ENCODE data around the gene ZDHHC3.

The ZDHHC3 gene

GRCh38 chr3:44926921-44927320, 49.1 kb downstream of the ZDHHC3 start:
- Histone ChIP-seq H3K4me1 (ENCODE audit: insufficient read depth, low read length, severe bottlenecking) (peaks cover 4% of the 10 kb centered on the region), H2AFZ (ENCODE audit: low read length) (no peak overlapping the region), H3K4me3 (ENCODE audit: low read depth, low read length, poor library complexity, severe bottlenecking) (no peak overlapping the region), H3K4me2 (ENCODE audit: low read length) (no peak overlapping the region), H3K36me3 (ENCODE audit: insufficient read depth, low read length) (peaks cover 43% of the 10 kb centered on the region), H3K79me2 (ENCODE audit: insufficient read depth, low read length) (no peaks in the 10 kb centered on the region), H3K27ac (ENCODE audit: low read depth, low read length, poor library complexity, severe bottlenecking) (no peak overlapping the region), H3F3A (ENCODE audit: insufficient read depth, low read length) (no peaks in the 10 kb centered on the region), H4K20me1 (ENCODE audit: insufficient read depth, low read length) (no peaks in the 10 kb centered on the region), H3K9me3 (ENCODE audit: low read length) (no peaks in the 10 kb centered on the region), H3K27me3 (ENCODE audit: insufficient read depth, low read length) (no peaks in the 10 kb centered on the region), H3K9ac (ENCODE audit: low read length) (no peak overlapping the region), H3K9me2 (ENCODE audit: low read depth, low read length) (no peaks in the 10 kb centered on the region)
- no peak for TF ChIP-seq CTCF (IDR thresholded peaks at IDR 0.05; ENCODE audit: low read length)
- TF ChIP-seq EZH2 (IDR thresholded peaks at IDR 0.05; ENCODE audit: borderline replicate concordance, low read length): no peak

GRCh38 chr3:44926172-44926571, 49.8 kb downstream of the ZDHHC3 start:
- Histone ChIP-seq H2AFZ (ENCODE audit: low read length) (no peak overlapping the region), H3K27me3 (ENCODE audit: insufficient read depth, low read length) (no peaks in the 10 kb centered on the region), H3K9me2 (ENCODE audit: low read depth, low read length) (no peaks in the 10 kb centered on the region), H3K4me1 (ENCODE audit: insufficient read depth, low read length, severe bottlenecking) (peaks cover 4% of the 10 kb centered on the region), H3K79me2 (ENCODE audit: insufficient read depth, low read length) (no peaks in the 10 kb centered on the region), H3K9ac (ENCODE audit: low read length) (no peak overlapping the region), H4K20me1 (ENCODE audit: insufficient read depth, low read length) (no peaks in the 10 kb centered on the region), H3K4me3 (ENCODE audit: low read depth, low read length, poor library complexity, severe bottlenecking) (no peak overlapping the region), H3K27ac (ENCODE audit: low read depth, low read length, poor library complexity, severe bottlenecking) (no peak overlapping the region), H3K9me3 (ENCODE audit: low read length) (no peaks in the 10 kb centered on the region), H3K36me3 (ENCODE audit: insufficient read depth, low read length) (peaks cover 42% of the 10 kb centered on the region), H3F3A (ENCODE audit: insufficient read depth, low read length) (no peaks in the 10 kb centered on the region), H3K4me2 (ENCODE audit: low read length) (no peak overlapping the region)
- TF ChIP-seq CTCF (IDR thresholded peaks at IDR 0.05; ENCODE audit: low read length): 0 out of 2 replicates have a peak, but pooled peaks have one; percentile 26
- no peak for TF ChIP-seq EZH2 (IDR thresholded peaks at IDR 0.05; ENCODE audit: borderline replicate concordance, low read length)

GRCh38 chr3:44924457-44925084, 51.4 kb downstream of the ZDHHC3 start:
- Histone ChIP-seq H3K36me3 (ENCODE audit: insufficient read depth, low read length) (peaks cover 42% of the 10 kb centered on the region), H3F3A (ENCODE audit: insufficient read depth, low read length) (no peaks in the 10 kb centered on the region), H4K20me1 (ENCODE audit: insufficient read depth, low read length) (no peaks in the 10 kb centered on the region), H2AFZ (ENCODE audit: low read length) (no peak overlapping the region), H3K9me2 (ENCODE audit: low read depth, low read length) (no peaks in the 10 kb centered on the region), H3K4me1 (ENCODE audit: insufficient read depth, low read length, severe bottlenecking) (peaks cover 4% of the 10 kb centered on the region), H3K4me2 (ENCODE audit: low read length) (no peak overlapping the region), H3K9ac (ENCODE audit: low read length) (no peak overlapping the region), H3K9me3 (ENCODE audit: low read length) (no peaks in the 10 kb centered on the region), H3K27me3 (ENCODE audit: insufficient read depth, low read length) (no peaks in the 10 kb centered on the region), H3K4me3 (ENCODE audit: low read depth, low read length, poor library complexity, severe bottlenecking) (no peak overlapping the region), H3K27ac (ENCODE audit: low read depth, low read length, poor library complexity, severe bottlenecking) (no peak overlapping the region), H3K79me2 (ENCODE audit: insufficient read depth, low read length) (no peaks in the 10 kb centered on the region)
- TF ChIP-seq CTCF (IDR thresholded peaks at IDR 0.05; ENCODE audit: low read length): no peak
- no peak for TF ChIP-seq EZH2 (IDR thresholded peaks at IDR 0.05; ENCODE audit: borderline replicate concordance, low read length)

All from OCI-LY1 (cell line).